SW480 (cell line): ENCODE data around the gene HOXA10.

ENCODE experiments used
- DNase-seq: peaks from one replicate; pipeline ENCODE4 v3.0.0-alpha.2; 2016; ENCODE audit warnings: low spot score

Gene HOXA10

GRCh38 chr7:27189997-27190748 is 16.1 kb upstream of the HOXA10 start:
- DNase-seq, result no peak

DNA sequence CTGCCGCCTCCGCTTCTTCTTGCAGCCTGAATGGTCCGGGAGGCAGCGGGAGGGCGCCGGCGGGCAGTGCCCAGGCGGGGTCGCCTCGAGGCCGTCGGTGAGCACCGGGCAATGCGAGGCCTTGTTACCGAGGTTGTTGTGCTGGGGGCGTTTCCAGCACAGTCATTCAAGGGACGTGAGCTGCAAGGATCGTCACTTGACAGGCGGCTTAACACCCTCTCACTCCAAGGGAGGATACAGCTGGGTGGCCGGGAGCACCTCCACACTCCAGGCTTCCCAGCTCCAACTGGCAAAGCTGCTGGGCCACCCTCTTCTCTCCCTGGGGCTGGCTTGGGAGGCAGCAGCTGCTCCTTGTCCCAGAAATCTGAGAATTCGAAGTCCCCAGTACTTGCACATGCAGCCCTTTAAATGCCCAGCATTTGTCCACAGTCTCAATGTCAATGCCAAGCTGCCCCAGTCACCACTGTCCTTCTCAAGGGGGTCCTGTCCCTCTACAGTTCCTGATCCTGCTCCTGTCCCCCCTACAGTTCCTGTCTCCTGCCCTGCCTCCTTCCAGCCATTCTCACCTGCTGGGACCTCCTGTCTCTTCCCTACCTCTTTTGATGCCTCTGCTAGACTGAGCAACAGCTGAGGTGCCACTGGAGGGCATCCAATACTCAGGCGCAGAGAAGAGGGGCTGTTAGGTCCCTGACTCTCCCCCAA is 15.3 kb upstream of the HOXA10 start:
- no peak for DNase-seq

DNA sequence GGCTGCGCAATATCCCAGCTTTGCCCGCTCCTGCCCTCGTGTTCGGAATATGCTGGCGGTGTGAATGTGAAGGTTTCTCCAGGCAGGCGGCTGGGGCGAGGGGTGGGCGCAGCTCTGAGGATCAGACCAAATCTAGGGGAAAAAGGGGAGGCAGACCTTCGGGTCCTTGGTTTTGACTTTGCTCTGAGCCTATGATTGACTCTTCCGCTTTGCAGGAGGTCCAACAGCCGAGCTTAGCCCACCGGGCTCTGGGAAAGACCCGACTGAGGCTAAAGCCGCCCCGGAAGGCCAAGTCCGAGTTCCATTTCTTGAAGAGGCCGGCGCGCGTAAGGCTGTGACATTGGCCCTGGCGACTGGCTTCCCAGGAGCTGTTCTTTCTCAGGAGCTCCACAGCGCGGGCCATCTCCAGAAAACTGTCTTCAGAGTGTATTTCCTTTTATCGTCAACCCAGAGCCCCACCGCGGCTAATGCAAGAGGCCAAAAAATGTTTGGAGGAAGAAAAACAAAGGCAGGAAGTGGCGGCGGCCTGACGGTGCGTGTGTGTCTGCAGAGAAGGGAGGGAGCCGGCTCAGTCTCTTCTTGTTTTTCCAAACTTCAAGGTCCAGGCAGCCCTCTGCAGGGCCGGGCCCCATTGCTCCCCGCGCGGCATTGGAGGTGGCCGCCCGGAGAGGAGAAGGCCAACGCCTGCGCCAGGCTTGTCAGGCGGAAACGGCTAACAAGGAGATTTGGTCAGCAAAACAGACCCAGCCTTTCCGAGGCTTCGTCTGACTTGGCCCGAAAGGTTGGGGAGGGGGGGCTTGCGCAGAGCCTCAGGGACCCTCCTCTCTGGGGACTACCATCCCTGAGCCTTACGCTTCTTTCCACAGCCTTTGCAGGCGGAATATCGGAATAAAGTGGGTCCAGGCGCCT is 14.5 kb upstream of the HOXA10 start:
- DNase-seq, result no peak

DNA sequence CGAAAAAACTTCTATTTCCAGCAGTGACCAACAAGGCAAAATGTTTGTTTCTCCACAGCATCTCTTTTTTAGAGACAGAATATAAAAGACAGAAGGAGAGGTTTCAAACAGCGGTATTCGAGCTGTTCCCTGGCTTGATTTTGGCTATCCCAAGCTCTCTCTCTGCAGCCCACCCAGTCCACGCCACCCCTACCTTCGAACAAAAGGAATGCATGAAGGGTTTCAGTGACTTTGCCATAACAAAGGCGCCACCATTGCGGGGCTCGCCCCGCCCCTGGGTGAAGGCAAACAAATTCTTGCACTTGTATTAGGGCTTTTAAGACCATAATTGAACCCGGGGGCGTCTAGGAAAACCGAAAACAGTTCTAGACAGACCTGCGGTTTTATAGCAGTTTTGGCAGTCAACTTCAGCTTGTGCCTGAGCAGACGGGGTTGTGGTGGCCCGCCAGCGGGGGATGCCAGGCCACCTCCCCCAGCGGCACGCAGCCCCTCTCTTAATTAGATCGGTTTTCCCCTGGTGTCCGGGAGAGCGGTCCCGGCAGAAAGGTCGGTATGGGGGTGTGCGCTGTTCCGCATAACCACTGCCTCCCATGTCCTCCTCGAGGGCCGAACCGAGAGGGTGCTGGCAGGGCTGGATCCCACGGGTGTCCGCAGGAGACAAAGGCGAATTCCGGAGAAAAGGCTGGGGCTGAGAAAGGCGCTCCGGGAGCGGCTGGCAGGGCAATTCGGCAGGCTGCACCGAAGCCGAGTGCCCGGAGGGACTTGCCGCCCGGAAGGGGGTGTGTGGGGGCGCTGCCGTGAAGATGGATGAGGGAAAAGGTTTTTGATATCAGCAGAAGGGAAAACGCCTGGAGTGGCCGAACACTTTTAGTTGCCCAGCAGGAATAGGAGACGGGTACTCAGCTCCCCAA is 13.6 kb upstream of the HOXA10 start:
- DNase-seq, result no peak

- no peak for DNase-seq
Measured at GRCh38 chr7:27186668-27187474, 12.8 kb upstream of the HOXA10 start.

DNA sequence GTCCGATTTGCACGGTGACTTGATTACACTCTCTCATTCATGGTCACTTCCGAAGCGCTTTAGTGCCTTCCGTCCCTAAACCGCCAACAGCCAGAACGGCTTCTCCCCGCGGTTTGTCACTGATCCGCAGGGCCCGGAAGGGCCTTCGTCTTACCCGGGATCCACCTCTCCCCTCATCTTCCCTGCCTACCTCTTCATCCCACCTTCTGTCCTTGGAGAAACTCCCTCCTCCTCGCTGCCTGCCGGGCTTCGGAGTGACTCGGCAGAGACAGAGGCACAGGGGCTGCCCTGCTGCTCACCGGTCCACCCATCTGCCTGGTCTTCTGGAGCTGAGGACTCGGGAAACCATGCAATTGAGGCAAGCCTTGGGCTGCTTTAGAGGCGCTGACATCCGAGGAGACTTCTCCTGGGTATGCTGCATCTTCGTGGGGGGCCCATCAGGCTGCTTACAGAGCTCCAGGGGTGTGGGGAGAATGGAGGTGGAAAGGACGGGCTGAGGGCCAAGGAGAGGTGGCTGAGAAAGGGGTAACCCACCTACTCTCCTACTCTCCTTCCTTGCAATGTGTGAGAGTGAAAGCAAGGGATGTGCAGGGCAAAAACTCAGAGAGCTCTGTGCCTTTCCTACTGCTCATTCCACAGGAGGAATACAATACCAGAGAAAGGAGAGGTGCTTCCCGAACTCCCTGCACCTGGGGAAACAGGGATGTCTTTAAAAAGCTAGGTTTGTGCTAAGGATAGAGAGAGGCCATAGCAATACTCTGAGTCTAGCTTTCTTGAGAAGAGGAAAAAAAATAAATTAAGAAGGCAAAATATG is 11.9 kb upstream of the HOXA10 start:
- DNase-seq, result peak; percentile 17

DNA sequence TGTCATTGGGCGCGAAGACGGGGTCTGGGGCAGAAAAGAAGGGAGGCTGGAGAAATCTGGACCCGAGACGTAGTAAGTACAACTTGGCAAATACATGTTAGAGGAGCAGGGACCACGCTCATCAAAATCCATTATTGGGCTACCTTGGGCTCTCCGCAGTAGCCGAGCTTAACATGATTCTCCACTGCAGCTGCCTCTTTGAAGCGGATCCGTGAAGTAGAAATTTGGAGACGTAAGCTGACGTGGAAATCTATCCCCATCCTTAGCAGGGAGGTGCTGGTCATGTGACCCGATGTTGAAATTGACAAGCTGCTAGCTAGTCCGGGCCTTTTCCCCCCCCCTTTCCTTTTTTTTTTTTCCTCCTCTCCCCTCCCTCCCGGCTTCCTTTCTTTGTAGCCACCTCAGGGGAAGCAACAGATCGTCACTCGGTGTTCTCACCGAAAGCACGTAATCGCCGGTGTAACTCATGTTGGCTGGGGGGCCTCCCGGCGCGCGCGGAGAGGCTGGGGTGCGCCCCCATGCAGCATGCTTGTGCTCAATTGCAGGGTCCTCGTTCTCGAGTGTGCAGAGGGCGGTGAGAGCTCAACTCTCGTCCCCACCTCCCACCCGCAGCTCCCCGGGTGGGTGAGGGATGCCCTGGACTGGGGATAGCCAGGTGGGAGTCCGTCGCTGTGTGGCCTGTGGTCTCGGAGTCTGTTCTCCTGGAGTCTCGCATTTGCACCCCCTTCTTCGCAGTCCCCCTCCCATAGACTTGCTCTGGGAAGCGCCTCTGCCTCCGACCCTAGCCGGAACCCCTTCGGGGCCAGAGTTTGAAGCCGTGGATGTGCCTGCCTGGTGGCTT is 11.1 kb upstream of the HOXA10 start, which contains the start of gene HOXA11:
HOXA11 (minus strand) TSS at position 220 of the 841 bp plus-strand sequence; CDS start at position 132, 88 bp downstream.
- DNase-seq, result peak; percentile 76

DNA sequence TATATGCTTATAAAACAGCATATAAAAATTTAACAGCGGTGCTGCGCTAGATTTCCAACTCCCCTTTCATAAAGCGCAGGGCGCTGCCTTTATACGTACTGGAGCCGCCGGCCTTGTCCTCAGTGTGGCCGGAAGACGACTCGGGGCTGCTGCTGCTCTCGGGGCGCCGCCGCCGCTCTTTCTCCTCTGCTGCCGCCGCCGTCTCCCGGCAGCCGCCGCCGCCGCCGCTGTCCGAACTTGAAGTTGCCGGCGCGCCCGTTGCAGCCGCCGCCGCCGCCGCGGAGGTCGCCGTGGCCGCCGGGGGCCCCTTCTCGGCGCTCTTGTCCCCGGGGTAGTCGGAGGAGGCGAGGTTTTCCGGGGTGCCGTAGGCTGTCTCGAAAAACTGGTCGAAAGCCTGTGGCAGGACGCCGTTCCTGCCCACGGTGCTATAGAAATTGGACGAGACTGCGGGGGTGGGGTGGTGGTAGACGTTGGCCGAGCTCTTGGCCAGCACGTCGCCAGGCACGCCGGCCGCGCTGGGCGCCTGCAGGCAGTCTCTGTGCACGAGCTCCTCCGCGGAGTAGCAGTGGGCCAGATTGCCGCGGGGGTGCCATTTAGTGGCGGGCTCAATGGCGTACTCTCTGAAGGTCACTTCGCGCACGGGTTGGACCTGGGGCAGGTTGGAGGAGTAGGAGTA is 10.4 kb upstream of the HOXA10 start:
- peak; percentile 75 for DNase-seq

DNA sequence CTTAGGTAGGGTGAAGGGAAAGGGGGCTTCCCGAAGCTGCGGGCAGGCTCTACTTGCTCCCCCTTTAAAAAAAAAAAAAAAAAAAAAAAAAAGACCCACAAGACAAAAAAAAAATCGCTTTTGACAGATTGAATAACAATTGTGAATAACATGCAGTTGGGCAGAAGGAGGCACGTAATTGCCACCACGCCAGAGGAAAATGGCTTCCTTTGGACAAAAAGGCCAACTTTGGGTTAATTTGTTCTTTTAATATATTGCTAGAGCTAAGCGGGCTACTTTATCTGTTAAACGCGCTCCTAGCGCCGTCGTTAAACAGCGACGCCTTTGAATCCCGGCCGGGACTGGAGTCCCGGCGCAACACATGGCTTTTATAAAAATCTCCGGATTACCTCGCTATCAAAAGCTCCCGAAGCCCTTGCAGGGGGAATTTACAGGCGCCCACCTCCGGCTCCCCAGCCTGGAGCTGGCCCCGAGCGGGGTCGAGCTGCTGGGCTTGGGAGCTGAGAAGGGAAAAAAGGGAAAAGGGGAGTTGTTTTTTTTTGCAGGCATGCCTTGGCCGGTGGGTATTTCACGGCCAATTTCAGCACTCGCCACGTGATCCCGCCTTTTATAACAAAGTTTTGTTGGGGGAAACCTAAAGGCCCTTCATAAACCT is 9.7 kb upstream of the HOXA10 start:
- DNase-seq, result peak; percentile 52

DNA sequence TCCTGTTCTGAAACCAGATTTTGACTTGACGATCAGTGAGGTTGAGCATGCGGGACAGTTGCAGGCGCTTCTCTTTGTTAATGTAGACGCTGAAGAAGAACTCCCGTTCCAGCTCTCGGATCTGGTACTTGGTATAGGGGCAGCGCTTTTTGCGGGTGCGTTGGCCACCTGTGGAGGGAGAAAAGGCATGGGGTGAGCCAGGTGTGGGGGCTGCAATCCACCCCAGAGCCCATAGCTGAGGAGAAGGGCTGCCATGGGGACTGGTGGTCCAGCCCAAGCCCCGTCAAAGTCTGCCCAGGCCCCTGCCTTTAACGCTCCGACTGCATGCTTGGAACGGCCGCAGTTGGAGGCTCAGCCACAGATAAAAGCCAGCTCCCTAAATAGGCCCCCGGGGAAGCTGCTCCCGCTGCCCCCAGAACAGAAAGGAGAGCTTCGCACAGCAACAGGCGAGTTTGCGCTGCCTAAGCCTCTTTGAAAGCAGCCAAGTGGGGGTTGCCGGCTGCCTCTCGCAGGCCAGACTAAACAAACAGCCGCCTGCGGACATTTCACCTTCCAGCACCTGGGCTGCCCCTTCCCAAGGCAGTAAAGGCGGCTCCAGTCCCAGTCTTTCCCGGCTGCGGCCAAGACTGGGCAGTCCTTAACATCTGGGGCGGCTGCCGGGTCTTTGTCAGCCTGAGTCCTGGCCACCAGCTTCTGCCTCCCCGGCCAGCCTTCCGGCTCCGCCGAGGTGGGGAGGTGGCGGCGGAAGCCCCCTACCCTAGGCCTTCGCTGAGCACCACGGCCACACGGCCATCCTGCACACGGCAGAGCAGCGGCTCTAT is 9.0 kb upstream of the HOXA10 start:
- peak; percentile 37 for DNase-seq

- DNase-seq, result no peak
Measured at GRCh38 chr7:27182285-27182841, 8.2 kb upstream of the HOXA10 start.

GRCh38 chr7:27181795-27182275 is 7.7 kb upstream of the HOXA10 start:
- DNase-seq, result no peak

- DNase-seq, result peak; percentile 12
Measured at GRCh38 chr7:27180431-27181420, 6.6 kb upstream of the HOXA10 start.

- DNase-seq, result peak; percentile 90
Measured at GRCh38 chr7:27179503-27180430, 5.6 kb upstream of the HOXA10 start.
